WTC11 (cell line): ENCODE results near the gene MADD. TPM values are rescaled to one million over a fixed set of nuclear protein-coding genes. Genes with fewer than 3 reads are reported as not detected.

ENCODE experiments used
- ATAC-seq: fragments of 200-7000 bp; cut with Tn5 transposase; 2 replicates; pipeline ENCODE4 v1.10.0; 2021; ENCODE audit warnings: mild to moderate bottlenecking, moderate library complexity
- CTCF ChIA-PET: fragments of 300-600 bp; sonication (Branson Sonifier 250); formaldehyde crosslinking; loops from one replicate; lab custom pipeline; 2021; ENCODE audit warnings: antibody characterized with exemption; lab: Charles Lee
- POLR2A ChIA-PET: fragments of 350-600 bp; sonication (Branson Sonifier 250); formaldehyde crosslinking; loops from one replicate; lab custom pipeline; 2021; ENCODE audit warnings: antibody characterized with exemption; lab: Charles Lee
- DNase-seq: peaks from one replicate; pipeline ENCODE4 v3.0.0; 2021; ENCODE audit warnings: low spot score
- H3K27ac Mint-ChIP-seq: 2 replicates; pipeline ENCODE4 v1.8.0; 2021; ENCODE audit warnings: mixed read lengths
- H3K27me3 Mint-ChIP-seq: 2 replicates; pipeline ENCODE4 v1.8.0; 2021; ENCODE audit warnings: low read depth, mild to moderate bottlenecking, moderate library complexity, mixed read lengths
- H3K36me3 Mint-ChIP-seq: 2 replicates; pipeline ENCODE4 v1.8.0; 2021; ENCODE audit warnings: mixed read lengths
- H3K4me1 Mint-ChIP-seq: 2 replicates; pipeline ENCODE4 v1.8.0; 2022; ENCODE audit warnings: mixed read lengths
- H3K4me3 Mint-ChIP-seq: 2 replicates; pipeline ENCODE4 v1.8.0; 2021; ENCODE audit warnings: mild to moderate bottlenecking, moderate library complexity, mixed read lengths
- H3K9me3 Mint-ChIP-seq: 2 replicates; pipeline ENCODE4 v1.8.0; 2021; ENCODE audit warnings: mixed read lengths
- AFF4 ChIP-seq: sonication (generic); formaldehyde crosslinking; IDR thresholded peaks from 2 replicates; pipeline ENCODE4 v1.8.1; 2023; ENCODE audit warnings: mild to moderate bottlenecking, missing genetic modification reagents, borderline replicate concordance
- AR ChIP-seq: fragments of 250-450 bp; sonication (Bioruptor Pico); IDR thresholded peaks from 2 replicates; pipeline ENCODE4 v1.9.0; 2021; ENCODE audit warnings: mild to moderate bottlenecking
- ESRRA ChIP-seq: sonication (generic); formaldehyde crosslinking; IDR thresholded peaks from 2 replicates; pipeline ENCODE4 v1.8.1; 2022; ENCODE audit warnings: mild to moderate bottlenecking, missing genetic modification reagents, borderline replicate concordance
- FOXK1 ChIP-seq: sonication (generic); formaldehyde crosslinking; IDR thresholded peaks from 2 replicates; pipeline ENCODE4 v1.8.0; 2022; ENCODE audit warnings: mild to moderate bottlenecking, moderate library complexity, missing genetic modification reagents
- HMGXB4 ChIP-seq: sonication (generic); formaldehyde crosslinking; IDR thresholded peaks from 2 replicates; pipeline ENCODE4 v1.8.1; 2023; ENCODE audit warnings: mild to moderate bottlenecking, moderate library complexity, missing genetic modification reagents
- IRF1 ChIP-seq: sonication (generic); formaldehyde crosslinking; IDR thresholded peaks from 2 replicates; pipeline ENCODE4 v1.8.0; 2023; ENCODE audit warnings: missing genetic modification reagents
- IRF2 ChIP-seq: sonication (generic); formaldehyde crosslinking; IDR thresholded peaks from 2 replicates; pipeline ENCODE4 v1.8.0; 2022; ENCODE audit warnings: low read depth, missing genetic modification reagents, borderline replicate concordance
- MXD4 ChIP-seq: fragments of 250-450 bp; sonication (Bioruptor Pico); IDR thresholded peaks from 2 replicates; pipeline ENCODE4 v1.8.0; 2021; ENCODE audit warnings: mild to moderate bottlenecking, moderate library complexity, borderline replicate concordance
- NFE2L1 ChIP-seq: sonication (generic); formaldehyde crosslinking; IDR thresholded peaks from 2 replicates; pipeline ENCODE4 v1.8.1; 2023; ENCODE audit warnings: missing genetic modification reagents
- PREB ChIP-seq: sonication (generic); formaldehyde crosslinking; IDR thresholded peaks from 2 replicates; pipeline ENCODE4 v1.8.1; 2022; ENCODE audit warnings: mild to moderate bottlenecking, missing genetic modification reagents, moderate library complexity, borderline replicate concordance
- SMAD3 ChIP-seq: sonication (generic); formaldehyde crosslinking; IDR thresholded peaks from 2 replicates; pipeline ENCODE4 v1.8.0; 2022; ENCODE audit warnings: missing genetic modification reagents, mild to moderate bottlenecking, borderline replicate concordance
- SMAD4 ChIP-seq: sonication (generic); formaldehyde crosslinking; IDR thresholded peaks from 2 replicates; pipeline ENCODE4 v1.8.0; 2022; ENCODE audit warnings: mild to moderate bottlenecking, missing genetic modification reagents
- SOX15 ChIP-seq: fragments of 250-450 bp; sonication (Bioruptor Pico); IDR thresholded peaks from 2 replicates; pipeline ENCODE4 v1.9.0; 2021; ENCODE audit warnings: mild to moderate bottlenecking
- TCF7 ChIP-seq: sonication (generic); formaldehyde crosslinking; IDR thresholded peaks from 2 replicates; pipeline ENCODE4 v1.8.0; 2022; ENCODE audit warnings: mild to moderate bottlenecking, low read depth, missing genetic modification reagents, moderate library complexity
- ZNF396 ChIP-seq: fragments of 250-450 bp; sonication (Bioruptor Pico); IDR thresholded peaks from 2 replicates; pipeline ENCODE4 v1.8.0; 2021; ENCODE audit warnings: mild to moderate bottlenecking, moderate library complexity, borderline replicate concordance
- ZNF532 ChIP-seq: fragments of 250-450 bp; sonication (Bioruptor Pico); IDR thresholded peaks from 2 replicates; pipeline ENCODE4 v1.9.0; 2021; ENCODE audit warnings: mild to moderate bottlenecking, borderline replicate concordance
- total RNA-seq: library from RNA; stranded (reverse); gene quantifications from 3 replicates; pipeline ENCODE4 v1.2.3, GENCODE V29; 2021

Gene MADD
- total RNA-seq, 1 experiment from 2014 or later: 47.5 TPM

- TF ChIP-seq AFF4 (CRISPR knock-in tag) (no peak), NFE2L1 (no peak)
Observed at GRCh38 chr11:47324520-47324919, 54.6 kb downstream of the MADD start (continued).

- no peaks in the 10 kb centered on the region for H3K27me3 Mint-ChIP-seq
- H3K4me1 Mint-ChIP-seq: no peaks in the 10 kb centered on the region
- H3K36me3 Mint-ChIP-seq: peaks cover 21% of the 10 kb centered on the region
- DNase-seq: no peak
- CTCF ChIA-PET: interaction anchor here (0.8 to 1.1 kb wide), 3 partner anchors 30 to 49 kb away, joined by 3 to 4 read pairs (median 3); no protein-coding TSS in a partner anchor
- ATAC-seq: no peak
- H3K4me3 Mint-ChIP-seq: no peak overlapping the region
- H3K9me3 Mint-ChIP-seq: no peaks in the 10 kb centered on the region
- POLR2A ChIA-PET: no interaction called here
- TF ChIP-seq MXD4 (CRISPR knock-in tag) (no peak), HMGXB4 (no peak), SOX15 (CRISPR knock-in tag) (no peak), SMAD3 (CRISPR knock-in tag) (no peak), IRF2 (CRISPR knock-in tag) (no peak), PREB (CRISPR knock-in tag) (no peak), ESRRA (CRISPR knock-in tag) (no peak), AR (CRISPR knock-in tag) (no peak), FOXK1 (CRISPR knock-in tag) (no peak), IRF1 (CRISPR knock-in tag) (no peak), SMAD4 (CRISPR knock-in tag) (no peak), TCF7 (no peak), ZNF396 (CRISPR knock-in tag) (no peak), ZNF532 (CRISPR knock-in tag) (no peak)
- no peak overlapping the region for H3K27ac Mint-ChIP-seq
Observed at GRCh38 chr11:47325271-47326041, 55.5 kb downstream of the MADD start.
